ENCODE data around the gene VPS35. TPM values are rescaled to one million over a fixed set of nuclear protein-coding genes. Genes with fewer than 3 reads are reported as not detected.

Gene VPS35
- total RNA-seq, 4 donors from 2014 or later: 48.1 to 96.2 (median 56.1) TPM

GRCh38 chr16:46700048-46700447 lies 11.1 kb upstream of the VPS35 start:
- Histone ChIP-seq H3K36me3 (no peaks in the 10 kb centered on the region), H3K27me3 (no peaks in the 10 kb centered on the region)
- TF ChIP-seq POLR2A (IDR thresholded peaks at IDR 0.05): no peak
- no peak for TF ChIP-seq CTCF (IDR thresholded peaks at IDR 0.05)

GRCh38 chr16:46696957-46697356 lies 8.0 kb upstream of the VPS35 start:
- DNase-seq: no peak
- no peaks in the 10 kb centered on the region for H3K9me3 ChIP-seq
- H3K27ac ChIP-seq: no peak overlapping the region
- H3K27me3 ChIP-seq: no peaks in the 10 kb centered on the region
- no peak for TF ChIP-seq POLR2A (IDR thresholded peaks at IDR 0.05)
- TF ChIP-seq CTCF (IDR thresholded peaks at IDR 0.05): no peak
- no peaks in the 10 kb centered on the region for H3K36me3 ChIP-seq
- no peaks in the 10 kb centered on the region for H3K4me1 ChIP-seq
- no peak overlapping the region for H3K4me3 ChIP-seq

More at GRCh38 chr16:46700048-46700447, 11.1 kb upstream of the VPS35 start:
- Histone ChIP-seq H3K4me1 (no peaks in the 10 kb centered on the region), H3K27ac (no peak overlapping the region), H3K4me3 (no peak overlapping the region), H3K9me3 (no peaks in the 10 kb centered on the region)
- DNase-seq: no peak

- no peak for DNase-seq
- TF ChIP-seq CTCF (IDR thresholded peaks at IDR 0.05): no peak
- no peak for TF ChIP-seq POLR2A (IDR thresholded peaks at IDR 0.05)
- H3K9me3 ChIP-seq: no peaks in the 10 kb centered on the region
- no peak overlapping the region for H3K27ac ChIP-seq
- no peaks in the 10 kb centered on the region for H3K27me3 ChIP-seq
- H3K4me3 ChIP-seq: no peak overlapping the region
- H3K4me1 ChIP-seq: peaks cover 0 to 6% (median 1%) of the 10 kb centered on the region in 4 donors
- no peaks in the 10 kb centered on the region for H3K36me3 ChIP-seq
Observed at GRCh38 chr16:46695937-46696336, 7.0 kb upstream of the VPS35 start.

GRCh38 chr16:46693598-46693997 lies 4.6 kb upstream of the VPS35 start:
- H3K4me3 ChIP-seq: no peak overlapping the region
- TF ChIP-seq POLR2A (IDR thresholded peaks at IDR 0.05) (no peak), CTCF (IDR thresholded peaks at IDR 0.05) (no peak)
- peaks cover 0 to 12% (median 7%) of the 10 kb centered on the region in 4 donors for H3K4me1 ChIP-seq
- DNase-seq: no peak
- no peaks in the 10 kb centered on the region for H3K27me3 ChIP-seq
- no peak overlapping the region for H3K27ac ChIP-seq
- no peaks in the 10 kb centered on the region for H3K36me3 ChIP-seq
- no peaks in the 10 kb centered on the region for H3K9me3 ChIP-seq

GRCh38 chr16:46691726-46692125 lies 2.7 kb upstream of the VPS35 start:
- Histone ChIP-seq H3K27me3 (no peaks in the 10 kb centered on the region), H3K36me3 (no peaks in the 10 kb centered on the region), H3K27ac (no peak overlapping the region), H3K4me3 (no peak overlapping the region), H3K4me1 (peaks cover 4 to 26% (median 15%) of the 10 kb centered on the region in 4 donors), H3K9me3 (no peaks in the 10 kb centered on the region)
- DNase-seq: no peak
- TF ChIP-seq CTCF (IDR thresholded peaks at IDR 0.05): no peak
- no peak for TF ChIP-seq POLR2A (IDR thresholded peaks at IDR 0.05)
